Stimulated activated CD4-positive, alpha-beta T cell treated with anti-CD3 and anti-CD28 coated beads, Interleukin-15, amount 100 ng/mL, for 24 hours (primary cell): Measurements from ENCODE around the gene NFATC2.
A peak's percentile ranks its signal among the peaks of the same experiment; 100 is the strongest.
"Not testable (repeated sequence)": the region's sequence is repeated elsewhere in the genome, so short reads cannot be mapped to it uniquely, and the experiment has no call there.

Experiments
- DNase-seq: peaks from one replicate; pipeline ENCODE4 v3.0.0-alpha.2; 2020

NFATC2 gene

DNA sequence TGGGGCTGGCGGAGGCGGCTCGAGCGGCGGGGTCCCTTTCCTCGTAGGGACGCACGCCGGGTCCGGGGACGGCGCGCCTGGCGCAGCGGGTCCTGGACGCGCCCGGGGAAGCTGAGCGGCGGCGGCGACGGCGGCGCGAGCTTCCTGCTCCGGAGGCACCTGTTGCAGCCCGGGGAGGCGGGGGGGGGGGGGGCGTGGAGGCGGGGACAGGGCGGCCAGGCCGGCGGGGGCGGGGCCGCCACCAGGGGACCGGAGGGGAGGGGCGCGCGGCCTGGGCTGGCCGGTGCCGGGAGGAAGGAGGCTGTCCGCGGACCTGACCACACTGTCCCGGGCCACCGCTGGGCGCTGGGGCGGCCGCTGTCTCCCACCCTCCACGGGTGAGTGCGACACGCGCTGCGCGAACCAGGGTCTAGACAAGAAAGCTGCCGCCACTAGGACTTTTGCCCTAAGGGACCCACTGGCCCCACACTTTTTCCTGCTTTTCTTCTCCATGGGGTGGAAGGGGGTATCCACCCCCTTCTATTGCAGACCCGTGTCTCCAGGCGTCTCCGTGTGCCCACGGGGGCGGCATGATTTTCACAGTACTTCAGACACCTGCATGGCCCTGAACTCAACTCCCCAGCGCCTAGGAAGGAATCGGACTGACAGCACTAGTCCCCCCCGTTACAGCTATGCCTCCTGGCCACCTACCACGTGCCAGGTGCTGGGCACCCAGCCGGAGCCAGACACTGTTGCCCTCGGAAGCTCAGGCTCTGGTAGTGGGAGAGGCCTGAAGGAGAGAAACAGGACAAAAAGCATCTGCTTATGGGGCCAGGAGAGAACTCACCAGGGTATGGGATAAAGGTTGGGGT lies at the start of gene NFATC2:
TSS of gene NFATC2 (minus strand) at position 149 of the 851 bp plus-strand sequence. CDS start 220 bp downstream, outside the sequence.
- DNase-seq, result peak; percentile 65

DNA sequence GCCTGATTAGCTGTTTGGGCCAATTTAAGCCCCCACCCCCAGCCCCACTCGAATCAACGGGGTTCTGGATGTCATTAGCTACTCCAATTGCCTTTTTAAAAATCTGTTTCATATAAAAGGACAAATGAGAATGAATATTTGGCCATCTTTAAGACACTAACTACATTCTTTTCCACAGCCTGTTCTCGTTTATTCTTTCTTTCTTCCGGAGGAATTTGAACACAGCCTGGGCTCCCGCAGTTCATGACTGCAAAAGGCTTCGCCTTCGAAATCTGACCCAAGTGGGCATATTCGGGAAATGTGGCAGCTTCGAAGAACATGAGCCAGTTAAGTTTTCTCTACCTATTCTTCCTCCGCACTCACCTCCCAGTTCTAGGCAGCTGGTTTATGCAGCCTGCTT lies 49.4 kb upstream of the NFATC2 start:
- no peak for DNase-seq

DNA sequence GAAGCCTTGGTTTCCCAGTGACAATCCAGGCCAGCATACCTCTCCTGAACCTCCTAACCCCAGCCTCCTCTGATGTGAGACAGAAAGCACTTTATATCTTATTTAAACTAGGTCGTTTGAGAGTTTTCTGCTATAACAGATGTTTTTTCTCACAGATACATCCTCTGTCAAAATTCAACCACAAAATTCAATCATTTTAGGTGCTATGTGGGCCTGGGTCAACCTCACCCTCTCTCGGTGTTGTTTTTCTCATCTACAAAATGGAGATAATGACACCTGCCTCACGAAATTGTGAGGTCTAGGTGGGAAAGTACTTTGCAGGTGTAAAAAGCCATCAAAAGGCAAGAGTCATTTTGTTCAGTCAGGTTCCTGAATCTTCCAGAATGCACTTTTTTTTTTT lies 46.2 kb upstream of the NFATC2 start:
- no peak for DNase-seq

DNA sequence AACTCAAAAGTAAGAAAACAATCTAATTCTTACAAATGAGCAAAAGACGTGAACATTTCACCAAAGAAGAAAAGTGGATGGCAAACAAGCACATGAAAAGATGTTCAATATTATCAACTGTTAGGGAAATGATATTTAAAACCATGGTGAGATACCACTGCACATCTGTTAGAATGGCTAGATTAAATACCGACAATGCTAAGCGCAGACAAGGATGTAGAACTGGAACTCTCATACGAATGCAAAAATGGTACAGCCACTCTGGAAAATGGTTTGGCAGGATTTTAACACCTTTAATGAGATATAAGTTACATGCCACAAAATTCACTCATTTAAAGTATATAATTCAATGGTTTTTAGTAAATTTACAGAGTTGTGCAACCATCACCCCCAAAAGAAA lies 44.6 kb upstream of the NFATC2 start:
- no peak for DNase-seq

DNA sequence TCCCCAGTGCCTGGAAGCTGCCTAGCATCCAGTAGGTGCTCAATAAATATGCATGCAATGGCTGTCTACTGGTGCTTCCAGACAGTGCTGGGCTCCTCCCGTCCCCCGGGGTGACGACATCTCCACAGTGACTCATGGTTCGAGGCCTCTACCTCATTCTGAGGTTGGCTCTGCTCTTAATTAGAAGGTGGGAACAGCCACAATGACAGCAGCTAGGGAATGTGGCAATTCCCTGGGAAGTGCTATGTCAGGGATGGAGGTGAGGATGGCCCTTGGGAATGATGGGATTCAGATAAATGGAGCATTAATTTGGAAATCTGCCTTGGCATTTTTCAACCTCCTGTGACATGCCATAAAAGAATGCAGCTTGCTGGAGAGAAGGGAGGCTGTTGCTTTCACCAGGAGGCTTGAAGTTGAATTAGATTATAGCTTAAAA lies 43.5 kb upstream of the NFATC2 start:
- no peak for DNase-seq

DNA sequence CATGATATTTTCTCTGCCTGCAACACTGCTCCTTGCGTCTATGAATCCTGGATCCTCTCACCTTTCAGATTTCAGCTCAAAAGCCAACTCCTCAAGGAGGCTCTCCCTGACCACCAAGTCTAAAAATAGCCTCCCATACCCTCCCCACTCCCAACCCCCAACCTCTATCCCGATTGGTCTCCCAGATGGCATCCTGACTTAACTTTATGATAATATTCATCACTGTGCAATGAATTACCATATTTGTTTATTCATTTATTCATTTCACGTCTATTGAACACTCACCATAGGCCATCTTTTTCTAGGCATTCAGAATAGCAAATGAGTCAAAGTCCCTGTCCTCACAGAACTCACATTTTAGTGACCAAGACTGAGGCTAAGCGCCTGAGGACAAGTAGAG lies 42.6 kb upstream of the NFATC2 start:
- DNase-seq, result no peak

DNA sequence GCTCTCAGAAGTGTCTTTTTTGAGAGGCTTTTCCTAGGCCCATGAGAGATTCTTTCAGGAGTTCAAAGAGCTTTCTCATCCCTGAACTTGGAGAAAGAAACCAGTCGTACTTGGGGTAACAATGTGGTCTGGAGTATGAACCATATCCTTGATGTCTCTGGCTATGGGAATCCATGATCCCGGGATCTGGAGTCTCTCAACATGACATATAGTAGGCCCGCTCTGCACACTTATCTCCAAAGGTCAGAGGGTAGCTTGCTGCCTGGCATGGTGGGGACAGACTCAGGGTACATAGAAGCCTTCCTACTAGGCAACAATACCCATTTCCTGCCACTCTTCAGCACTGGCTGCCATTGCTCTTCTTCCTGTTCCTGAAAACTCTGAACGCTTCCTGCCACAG lies 42.2 kb upstream of the NFATC2 start:
- DNase-seq, result no peak

DNA sequence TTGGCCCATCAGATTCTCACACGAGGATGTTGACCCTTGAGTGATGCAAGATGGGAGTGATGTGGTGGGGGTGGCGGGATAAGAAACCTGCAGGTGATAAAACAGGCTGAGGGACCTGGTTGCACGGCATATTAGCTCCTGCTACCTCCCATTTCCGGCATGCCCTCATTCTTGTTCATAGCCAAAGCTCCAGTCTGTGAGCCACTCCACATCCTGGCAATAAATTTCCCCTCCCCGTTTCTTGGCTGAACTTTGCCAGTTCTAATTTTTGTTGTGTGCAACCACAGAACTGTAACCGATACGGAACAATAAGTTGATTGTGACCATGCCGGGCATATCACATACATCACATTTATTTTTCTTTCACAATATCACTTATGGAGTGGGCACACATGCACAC lies 41.6 kb upstream of the NFATC2 start:
- DNase-seq, result no peak

DNA sequence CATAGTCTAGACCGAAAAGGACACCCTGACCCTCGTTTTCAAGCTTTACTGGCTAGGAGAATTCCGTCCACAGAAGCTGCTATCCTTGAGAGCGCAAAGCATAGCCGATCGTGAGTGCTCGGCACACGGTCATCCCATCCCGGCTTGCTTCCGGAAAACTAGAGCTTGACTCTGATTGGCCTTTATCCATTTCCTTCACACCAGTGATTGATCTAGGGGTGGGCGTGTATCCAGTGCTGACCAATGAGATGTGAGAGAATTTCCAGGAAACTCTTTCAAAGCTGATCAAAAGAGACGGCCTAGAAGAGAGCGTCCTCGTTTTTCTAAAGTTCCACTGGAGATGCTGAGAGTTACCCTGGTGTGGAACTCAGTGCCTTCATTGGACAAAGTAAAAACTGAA lies 41.0 kb upstream of the NFATC2 start:
- DNase-seq, result no peak

DNA sequence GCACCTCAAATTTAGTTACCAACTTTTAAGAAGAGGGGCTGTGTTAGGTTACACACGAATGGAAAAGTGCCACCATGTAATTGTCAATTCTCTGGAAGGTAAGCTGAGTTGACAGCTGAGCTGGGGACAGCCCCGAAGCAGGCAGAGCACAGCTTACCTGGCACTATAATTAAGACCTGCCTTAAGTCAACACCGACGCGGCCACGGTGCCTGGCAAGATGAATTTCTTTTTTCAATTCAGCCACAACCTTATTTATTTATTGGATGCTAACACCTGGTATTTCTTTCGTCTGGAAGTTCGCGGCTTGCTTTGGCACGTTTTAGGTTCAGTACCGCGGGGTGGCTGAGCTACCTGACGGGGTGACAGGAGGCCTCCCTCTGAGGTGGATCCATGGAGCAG lies 40.6 kb upstream of the NFATC2 start:
- DNase-seq, result no peak

DNA sequence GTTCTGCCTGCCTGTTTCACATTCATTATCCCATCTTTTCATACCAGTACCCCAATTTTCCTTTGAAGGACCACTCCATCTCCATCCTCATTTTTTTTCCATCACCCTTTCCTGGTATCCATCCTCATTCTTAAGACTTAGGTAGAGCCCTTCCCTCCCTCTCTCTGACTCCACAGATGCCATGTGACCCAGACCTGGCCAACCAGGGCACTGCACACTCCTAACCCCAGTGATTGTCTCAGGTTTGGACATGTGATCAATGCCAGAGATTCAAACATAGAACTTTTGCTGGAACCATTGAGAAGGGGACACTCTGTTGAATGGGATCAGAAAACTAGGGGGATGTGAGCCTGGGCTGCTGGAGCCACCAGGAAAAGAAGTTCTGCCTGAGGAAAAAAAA lies 39.1 kb upstream of the NFATC2 start:
- no peak for DNase-seq

DNA sequence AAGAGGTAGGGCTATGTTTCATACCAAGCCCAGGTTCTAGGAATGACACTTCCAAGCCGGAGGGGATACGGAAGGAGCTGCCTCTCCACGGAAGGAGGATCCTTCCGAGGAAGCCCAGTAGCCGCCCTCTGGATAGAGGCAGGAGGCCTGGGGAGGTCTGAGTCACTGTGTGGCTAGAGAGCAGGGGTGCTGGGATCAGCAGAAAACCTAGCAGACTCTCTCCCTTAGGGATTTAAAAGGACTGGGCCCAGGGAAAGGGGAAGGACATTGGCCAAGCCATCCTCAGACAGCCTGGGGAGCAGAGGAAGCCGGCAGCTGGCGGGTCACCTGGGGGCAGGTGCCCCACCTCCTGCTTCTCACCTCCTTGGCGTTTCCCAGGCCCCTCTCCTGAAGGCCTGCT lies 36.6 kb upstream of the NFATC2 start:
- DNase-seq, result no peak

DNA sequence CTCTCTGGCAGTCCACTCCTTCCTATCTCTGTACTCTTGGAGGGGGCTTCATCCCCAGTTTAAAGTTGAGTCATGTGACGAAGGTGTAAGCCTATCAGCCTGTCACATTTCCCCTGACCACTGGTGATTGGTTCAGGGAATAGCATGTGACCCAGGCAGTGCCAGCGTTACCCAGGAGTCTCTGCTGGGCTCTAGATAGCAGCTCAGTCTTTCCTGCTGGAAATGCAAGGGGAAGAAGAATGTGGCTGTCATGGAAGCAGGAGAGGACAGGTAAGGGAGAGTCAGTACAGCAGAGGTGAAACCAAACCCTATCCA lies 35.6 kb upstream of the NFATC2 start:
- DNase-seq, result no peak

DNA sequence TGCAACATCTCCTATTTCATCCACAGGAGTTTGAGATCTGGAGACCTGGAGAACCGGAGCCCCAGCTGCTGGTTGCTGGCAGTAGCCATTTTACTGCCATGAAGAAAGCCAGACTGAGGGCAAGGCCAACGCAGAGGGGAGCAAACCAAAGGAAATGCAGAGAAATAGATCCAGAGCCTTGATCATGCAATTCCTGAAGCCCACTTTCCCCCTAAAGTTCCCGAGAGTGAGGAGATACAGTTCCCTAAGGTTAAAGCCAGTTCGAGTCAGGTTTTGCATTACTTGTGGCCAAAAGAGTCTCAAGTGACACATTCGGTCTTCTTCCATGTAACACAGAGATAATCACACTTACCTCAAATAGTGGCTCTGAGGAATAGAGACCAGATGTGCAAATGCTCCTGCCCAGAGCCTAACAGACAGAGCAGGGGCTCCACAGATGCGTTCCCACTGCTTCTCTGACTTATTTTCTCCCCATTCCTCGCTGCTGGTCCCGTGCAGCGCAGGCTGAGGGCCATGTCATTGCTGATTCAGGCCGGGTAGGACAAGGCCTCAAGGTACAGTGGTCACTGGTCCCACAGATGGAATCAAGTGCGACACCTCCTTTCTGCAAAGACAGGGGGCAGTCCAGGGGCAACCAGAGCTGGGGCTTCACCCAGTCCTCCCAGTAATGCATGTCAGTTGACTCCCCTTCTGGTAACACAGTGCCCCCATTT lies 35.1 kb upstream of the NFATC2 start:
- DNase-seq, result no peak

DNA sequence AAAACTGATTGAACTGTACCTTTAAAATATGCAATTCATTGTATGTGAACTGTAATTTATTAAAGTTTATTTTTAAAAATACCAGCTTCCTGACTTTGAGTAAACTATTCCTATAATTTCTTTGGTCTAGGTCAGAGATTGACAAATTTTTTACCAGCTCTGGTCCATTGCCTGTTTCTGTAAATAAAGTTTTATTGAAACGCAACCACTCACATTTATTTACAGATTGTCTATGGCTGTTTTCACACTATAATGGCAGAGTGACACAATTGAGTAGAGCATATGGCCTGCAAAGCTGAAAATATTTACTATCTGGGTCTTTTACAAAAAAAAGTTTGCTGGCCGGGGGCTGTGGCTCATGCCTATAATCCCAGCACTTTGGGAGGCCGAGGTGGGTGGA lies 33.0 kb upstream of the NFATC2 start:
- no peak for DNase-seq

DNA sequence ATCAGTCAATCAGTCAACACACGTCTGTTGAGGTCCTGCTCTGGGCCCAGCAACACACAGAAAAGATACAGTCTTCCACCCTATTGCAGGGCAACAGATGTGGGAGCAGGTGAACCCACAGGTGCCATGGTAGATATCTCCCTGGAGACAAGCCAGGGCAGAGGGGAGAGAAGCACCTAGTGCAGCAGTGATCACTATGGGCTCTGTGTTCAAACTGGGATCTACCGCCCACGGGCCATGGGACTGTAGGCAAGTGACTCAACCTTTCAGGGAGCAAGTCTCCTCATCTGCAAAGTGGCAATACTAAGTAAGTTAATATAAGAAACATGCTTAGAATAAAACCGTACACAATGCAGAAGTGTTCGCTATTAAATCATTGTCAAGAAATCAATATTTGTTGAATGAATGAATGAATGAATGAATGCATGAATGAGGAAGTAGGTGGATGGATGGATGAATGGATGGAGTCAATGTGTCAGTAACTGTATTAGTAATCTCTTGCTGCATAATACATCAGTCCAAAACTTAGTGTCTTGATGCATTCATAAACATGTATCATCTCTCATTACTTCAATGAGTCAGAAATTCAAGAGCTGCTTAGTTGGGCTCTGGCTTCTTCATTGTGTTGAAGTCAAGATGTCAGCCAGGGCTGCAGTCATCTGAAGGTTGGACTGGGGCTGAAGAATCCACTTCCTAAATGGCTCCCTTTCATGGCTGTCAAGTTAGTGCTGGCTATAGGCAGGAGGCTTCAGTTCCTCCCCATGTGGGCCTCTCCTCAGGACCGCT lies 31.9 kb upstream of the NFATC2 start:
- peak; percentile 63 for DNase-seq

DNA sequence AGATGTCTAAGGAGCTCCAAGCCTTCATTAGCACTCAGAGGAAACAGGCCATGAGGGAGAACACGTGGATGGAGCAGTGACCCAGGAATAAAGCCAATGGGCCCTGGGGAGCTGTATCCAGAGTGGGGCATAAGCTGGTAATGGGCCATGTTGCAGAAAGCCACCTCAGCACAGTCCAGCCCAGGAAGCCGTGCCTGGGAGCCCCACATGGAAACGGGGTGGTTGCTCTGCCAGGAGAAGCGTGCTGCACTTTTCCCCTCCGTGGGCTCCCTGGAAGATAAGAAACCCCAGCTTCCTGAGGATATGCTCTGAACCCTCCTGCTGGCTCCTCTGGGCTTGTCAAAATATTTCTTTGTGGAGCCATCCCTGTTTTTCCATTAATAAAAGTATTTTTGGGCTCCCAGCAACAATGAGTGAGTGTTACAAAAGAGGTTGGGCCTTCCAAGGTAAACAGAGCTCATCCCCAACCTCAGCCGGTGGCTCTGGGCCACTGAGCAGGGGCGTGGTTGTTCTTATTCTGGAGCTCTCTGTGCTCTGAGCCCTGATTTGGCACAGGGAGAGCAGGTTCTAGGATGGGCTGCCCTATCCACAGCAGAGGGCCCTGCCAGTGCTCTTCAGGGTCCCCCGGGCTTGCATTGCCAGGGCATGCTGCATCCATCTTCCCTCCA lies 31.2 kb upstream of the NFATC2 start:
- no peak for DNase-seq

DNA sequence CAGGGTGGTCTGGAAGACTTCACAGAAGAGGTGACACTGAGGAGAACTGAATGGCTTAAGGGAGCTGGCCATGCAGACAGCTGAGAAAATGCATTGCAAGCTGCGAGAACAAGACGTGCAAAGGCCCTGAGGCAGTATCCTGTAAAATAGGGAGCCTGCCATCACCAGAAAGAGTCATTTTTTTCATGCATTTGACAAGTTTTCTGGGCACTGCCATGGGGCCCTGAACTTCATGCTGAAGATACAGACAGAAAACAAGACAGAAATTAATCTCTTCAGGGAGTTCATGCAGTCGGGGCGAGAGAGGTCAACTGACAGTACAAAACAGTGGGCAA lies 28.9 kb upstream of the NFATC2 start:
- no peak for DNase-seq

DNA sequence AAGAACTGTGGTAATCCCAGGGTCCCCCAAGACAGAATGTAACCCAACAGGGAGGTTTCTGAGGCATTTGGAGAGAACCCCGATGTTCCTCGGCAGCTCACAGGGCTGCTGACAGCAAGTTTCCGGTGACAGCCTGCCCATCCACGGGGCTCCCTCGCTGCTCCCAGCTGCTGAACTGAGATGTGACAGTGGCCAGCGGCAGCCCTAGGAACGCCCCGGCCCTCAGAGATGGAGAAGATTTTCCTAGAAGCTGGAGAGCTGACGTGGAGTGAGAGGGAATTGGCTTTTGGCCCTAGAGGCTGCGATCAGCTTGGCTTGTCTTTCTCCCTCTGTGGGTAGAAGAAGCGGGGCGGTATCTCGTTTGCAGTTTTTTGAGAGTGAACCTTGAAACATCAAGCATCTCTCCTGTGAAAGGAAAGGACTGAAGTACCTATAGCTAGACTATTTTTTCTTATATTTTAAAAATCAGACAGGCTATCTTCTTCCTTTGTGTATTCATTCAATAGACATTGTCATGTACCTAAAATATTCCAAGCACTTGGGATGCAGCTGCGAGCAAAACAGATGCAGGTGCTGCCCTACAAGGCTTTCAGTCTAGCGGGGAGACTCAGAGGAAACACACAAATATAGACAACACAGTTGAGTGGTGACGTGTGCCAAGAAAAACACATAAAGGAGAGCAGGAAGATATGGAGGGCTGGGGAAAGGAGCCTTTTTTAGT lies 28.4 kb upstream of the NFATC2 start:
- DNase-seq, result no peak

DNA sequence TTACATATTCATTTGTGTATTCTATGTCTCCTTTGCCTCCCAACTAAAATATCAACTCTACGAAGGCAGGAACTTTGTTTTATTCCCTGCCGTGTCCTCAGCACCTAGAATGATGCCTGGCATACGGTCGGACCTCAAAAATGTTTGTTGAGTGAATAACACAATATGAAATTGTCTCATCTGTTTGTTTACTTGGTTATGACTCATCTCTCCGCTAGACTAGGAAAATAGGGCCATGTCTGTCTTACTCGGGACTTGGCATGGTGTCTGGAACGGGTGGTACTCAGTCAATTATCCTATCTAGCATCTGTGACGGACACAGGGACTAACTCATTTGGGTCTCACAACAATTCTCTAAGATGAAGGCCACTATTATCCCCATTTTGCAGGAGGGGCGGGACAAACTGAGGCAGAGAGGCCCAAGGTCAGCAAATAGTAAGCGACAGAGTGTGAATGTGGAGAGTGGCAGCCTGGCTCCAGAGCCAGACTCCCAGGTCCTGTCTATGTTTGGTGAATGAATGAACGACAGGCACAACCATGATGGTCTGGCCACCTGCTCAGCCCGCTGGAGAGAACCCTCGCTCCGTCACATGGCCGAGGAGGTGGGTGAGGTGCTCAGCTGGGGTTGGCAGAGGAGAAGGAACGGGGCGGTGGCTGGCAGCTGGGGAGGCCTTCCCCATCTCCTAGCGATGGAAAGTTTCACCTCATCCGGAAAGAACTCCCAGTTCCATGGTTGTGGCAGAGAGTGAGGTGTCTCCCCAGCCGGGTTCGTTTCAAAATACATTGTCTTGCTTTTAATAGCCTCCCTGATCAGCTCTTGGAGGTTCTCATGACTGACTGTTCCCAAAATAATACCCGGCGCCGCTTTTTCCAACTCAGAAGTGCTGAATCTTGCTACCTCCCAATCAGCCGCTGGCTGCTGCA lies 27.6 kb upstream of the NFATC2 start:
- DNase-seq, result no peak

DNA sequence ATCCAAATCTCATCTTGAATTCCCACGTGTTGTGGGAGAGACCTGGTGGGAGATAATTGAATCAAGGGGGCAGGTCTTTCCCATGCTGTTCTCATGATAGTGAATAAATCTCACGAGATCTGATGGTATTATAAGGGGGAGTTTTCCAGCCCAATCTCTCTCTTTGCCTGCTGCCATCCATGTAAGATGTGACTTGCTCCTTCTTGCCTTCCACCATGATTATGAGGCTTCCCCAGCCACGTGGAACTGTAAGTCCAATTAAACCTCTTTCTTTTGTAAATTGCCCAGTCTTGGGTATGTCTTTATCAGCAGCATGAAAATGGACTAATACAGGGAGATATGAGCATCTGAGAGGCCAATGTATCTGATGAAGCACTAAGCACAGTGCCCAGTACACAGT lies 26.0 kb upstream of the NFATC2 start:
- not testable (repeated sequence) for DNase-seq

DNA sequence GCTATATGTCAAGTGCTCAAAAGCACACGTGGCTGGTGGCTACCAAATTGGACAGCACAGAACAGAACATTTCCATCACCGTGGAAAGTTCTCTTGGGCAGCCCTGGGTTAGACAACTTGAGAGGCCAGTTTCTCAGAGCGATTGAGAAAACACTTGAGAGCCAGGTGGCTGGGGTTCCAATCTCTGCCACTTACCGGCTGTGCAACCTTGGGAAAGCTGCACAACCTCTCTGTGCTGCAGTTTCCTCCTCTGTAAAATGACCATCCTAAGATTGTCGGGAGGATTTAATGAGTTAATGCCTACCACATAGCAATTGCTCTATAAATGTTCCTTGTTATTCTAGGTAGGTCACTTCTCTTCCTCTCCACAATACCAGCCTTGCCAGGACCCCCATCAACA lies 25.1 kb upstream of the NFATC2 start:
- DNase-seq, result no peak
